RWPE1 (cell line): ENCODE measurements around the gene PAX4.

Experiments used
- CTCF ChIA-PET: fragments of 350-600 bp; sonication (Branson Sonifier 250); formaldehyde crosslinking; extraction: SDS; loops from one replicate; lab custom pipeline; 2021; lab: Yijun Ruan, JAX
- POLR2A ChIA-PET: fragments of 400-600 bp; formaldehyde crosslinking; extraction: SDS; loops from one replicate; lab custom pipeline; 2020; ENCODE audit warnings: antibody characterized with exemption; ENCODE audit not compliant: low non-redundant PET; lab: Yijun Ruan, JAX
- DNase-seq: peaks from one replicate; pipeline ENCODE4 v3.0.0; 2012; ENCODE audit warnings: low spot score
- H3K27ac ChIP-seq: fragments of 450-650 bp; 2 replicates; pipeline ENCODE4 v1.5.1; 2017
- CTCF ChIP-seq: fragments of 450-650 bp; conservative IDR thresholded peaks from 2 replicates; pipeline ENCODE4 v1.5.1; 2017; ENCODE audit warnings: low read depth, mild to moderate bottlenecking

The PAX4 gene

GRCh38 chr7:127632276-127632910 lies 14.5 kb upstream of the PAX4 start:
- no peak for TF ChIP-seq CTCF
- no peak for DNase-seq
- ChIA-PET CTCF (interaction anchor here (0.6 to 0.7 kb wide), 2 partner anchors 135 to 1854 kb away, joined by 3 to 4 read pairs; no protein-coding TSS in a partner anchor), POLR2A (no interaction called here)
- H3K27ac ChIP-seq = no peak overlapping the region

GRCh38 chr7:127629268-127629854 lies 11.4 kb upstream of the PAX4 start:
- ChIA-PET POLR2A (no interaction called here), CTCF (interaction anchor here (0.7 kb wide), 1 partner anchor 13 kb away, joined by 3 read pairs; no protein-coding TSS in a partner anchor)
- no peak overlapping the region for H3K27ac ChIP-seq
- peak; percentile 18; the same call in 1 of the 2 replicates for TF ChIP-seq CTCF
- DNase-seq = peak; percentile 25

GRCh38 chr7:127628445-127628844 lies 10.5 kb upstream of the PAX4 start:
- TF ChIP-seq CTCF = no peak
- ChIA-PET CTCF (no interaction called here), POLR2A (no interaction called here)
- no peak overlapping the region for H3K27ac ChIP-seq
- no peak for DNase-seq

- ChIA-PET CTCF (interaction anchor here (0.7 kb wide), 1 partner anchor 521 kb away, joined by 3 read pairs; no protein-coding TSS in a partner anchor), POLR2A (no interaction called here)
- no peak for TF ChIP-seq CTCF
- no peak overlapping the region for H3K27ac ChIP-seq
- DNase-seq = no peak
These were observed 7.4 kb upstream of the PAX4 start for GRCh38 chr7:127625331-127625730.

- TF ChIP-seq CTCF = no peak
These were observed 2.7 kb upstream of the PAX4 start for GRCh38 chr7:127620406-127621233.

GRCh38 chr7:127619681-127620405 lies 1.9 kb upstream of the PAX4 start:
- no peak for DNase-seq
- no peak overlapping the region for H3K27ac ChIP-seq
- ChIA-PET POLR2A (no interaction called here), CTCF (no interaction called here)
- TF ChIP-seq CTCF = no peak

More at GRCh38 chr7:127620406-127621233, 2.7 kb upstream of the PAX4 start:
- ChIA-PET CTCF (no interaction called here), POLR2A (no interaction called here)
- DNase-seq = no peak
- H3K27ac ChIP-seq = no peak overlapping the region
